Measurements from ENCODE around the gene ETNPPL. TPM values are rescaled to one million over a fixed set of nuclear protein-coding genes. Genes with fewer than 3 reads are reported as not detected.

Gene ETNPPL
- total RNA-seq, 2 experiments from 2014 or later = not detected

Other genes with a start within 250 kb of the ETNPPL start
- gene RPL34, start 142.5 kb downstream of the ETNPPL start, total RNA-seq = 1,000 to 10,000 TPM; 1,024 to 1,097 TPM
- gene OSTC, start 112.5 kb downstream of the ETNPPL start, total RNA-seq = 10 to 100 TPM; 72.1 to 81.6 TPM

All from activated CD8-positive, alpha-beta T cell treated with anti-CD3 and anti-CD28 coated beads, Interleukin-2, amount 10 ng/mL, durations not matched to agents 7 days and 5 days (primary cell).